ENCODE data around the gene CPNE8. TPM values are rescaled to one million over a fixed set of nuclear protein-coding genes. Genes with fewer than 3 reads are reported as not detected.

CPNE8 gene
- total RNA-seq, 6 experiments from 2014 or later: 8.6 to 21.1 (median 16.3) TPM

GRCh38 chr12:38921025-38921677, 15.8 kb upstream of the CPNE8 start:
- intact Hi-C loops (cut with DNase I): no loop called here
- ATAC-seq: peak; percentile 88 to 95 (median 91)
- H3K27ac ChIP-seq: no peak overlapping the region

GRCh38 chr12:38919191-38919590, 13.8 kb upstream of the CPNE8 start:
- no peaks in the 10 kb centered on the region for H3K9me3 ChIP-seq
- no peaks in the 10 kb centered on the region for H3K27me3 ChIP-seq
- 46% methylated on average over 5 of the region's 5 CpGs for WGBS (ENCODE audit: insufficient coverage, low coverage, low lambda C conversion rate, missing lambda C conversion rate)
- TF ChIP-seq POLR2A (IDR thresholded peaks at IDR 0.05) (no peak), CTCF (IDR thresholded peaks at IDR 0.05) (no peak)
- no peak overlapping the region for H3K4me3 ChIP-seq
- DNase-seq (no peak), ATAC-seq (no peak)
- H3K27ac ChIP-seq: no peak overlapping the region
- H3K36me3 ChIP-seq: no peaks in the 10 kb centered on the region
- H3K4me1 ChIP-seq: no peaks in the 10 kb centered on the region
- intact Hi-C loops (cut with DNase I): loop anchor here in 1 of 2 donors (10.0 kb wide), 1 partner anchor 176 kb away; no protein-coding TSS in a partner anchor

More at GRCh38 chr12:38921025-38921677, 15.8 kb upstream of the CPNE8 start:
- Histone ChIP-seq H3K4me3 (no peak overlapping the region), H3K36me3 (no peaks in the 10 kb centered on the region), H3K9me3 (no peaks in the 10 kb centered on the region), H3K27me3 (no peaks in the 10 kb centered on the region), H3K4me1 (no peaks in the 10 kb centered on the region)
- WGBS (ENCODE audit: insufficient coverage, low coverage, low lambda C conversion rate, missing lambda C conversion rate): 9% methylated on average over 2 of the region's 2 CpGs
- peak in 2 of 3 donors; percentile 32 to 68 for DNase-seq
- TF ChIP-seq POLR2A (IDR thresholded peaks at IDR 0.05) (no peak), CTCF (IDR thresholded peaks at IDR 0.05) (peak; percentile 68 to 75 (median 70))

GRCh38 chr12:38915429-38916182, 10.2 kb upstream of the CPNE8 start:
- TF ChIP-seq CTCF (IDR thresholded peaks at IDR 0.05) (no peak), POLR2A (IDR thresholded peaks at IDR 0.05) (no peak)
- WGBS (ENCODE audit: insufficient coverage, low coverage, low lambda C conversion rate, missing lambda C conversion rate): 56% methylated on average over 3 of the region's 3 CpGs
- Histone ChIP-seq H3K36me3 (no peaks in the 10 kb centered on the region), H3K4me1 (no peaks in the 10 kb centered on the region), H3K4me3 (no peak overlapping the region), H3K27me3 (no peaks in the 10 kb centered on the region), H3K27ac (no peak overlapping the region), H3K9me3 (no peaks in the 10 kb centered on the region)
- ATAC-seq: no peak
- no peak for DNase-seq
- intact Hi-C loops (cut with DNase I): loop anchor here in 1 of 2 donors (10.0 kb wide), 1 partner anchor 179 kb away; no protein-coding TSS in a partner anchor

- Histone ChIP-seq H3K36me3 (no peaks in the 10 kb centered on the region), H3K4me1 (no peaks in the 10 kb centered on the region), H3K27me3 (no peaks in the 10 kb centered on the region), H3K27ac (no peak overlapping the region), H3K9me3 (no peaks in the 10 kb centered on the region), H3K4me3 (no peak overlapping the region)
- DNase-seq (no peak), ATAC-seq (no peak)
- TF ChIP-seq CTCF (IDR thresholded peaks at IDR 0.05) (no peak), POLR2A (IDR thresholded peaks at IDR 0.05) (no peak)
- 72% methylated on average over 5 of the region's 5 CpGs for WGBS (ENCODE audit: insufficient coverage, low coverage, low lambda C conversion rate, missing lambda C conversion rate)
- intact Hi-C loops (cut with DNase I): loop anchor here in 1 of 2 donors (10.0 kb wide), 1 partner anchor 183 kb away; no protein-coding TSS in a partner anchor
Measured at GRCh38 chr12:38912116-38912515, 6.7 kb upstream of the CPNE8 start.
